IPS DF 6.9 (cell line): Measurements from ENCODE around the gene BICRA.
A peak's percentile ranks its signal among the peaks of the same experiment; 100 is the strongest.
"Not testable (repeated sequence)": the region's sequence is repeated elsewhere in the genome, so short reads cannot be mapped to it uniquely, and the experiment has no call there.

ENCODE experiments used
- DNase-seq: peaks from one replicate; pipeline ENCODE4 v3.0.0-alpha.2; 2013; ENCODE audit warnings: low read depth, low spot score
- H3K27ac ChIP-seq: one replicate; pipeline ENCODE4 v1.5.1; 2013; ENCODE audit warnings: low read length, control low read depth
- H3K27me3 ChIP-seq: 2 replicates; pipeline ENCODE4 v1.6.1; 2013; ENCODE audit warnings: mild to moderate bottlenecking, low read length; ENCODE audit not compliant: control insufficient read depth, insufficient read depth
- H3K36me3 ChIP-seq: 2 replicates; pipeline ENCODE4 v1.6.1; 2013; ENCODE audit warnings: low read length; ENCODE audit not compliant: control insufficient read depth, insufficient read depth
- H3K4me1 ChIP-seq: 2 replicates; pipeline ENCODE4 v1.6.1; 2013; ENCODE audit warnings: low read length; ENCODE audit not compliant: control insufficient read depth, insufficient read depth
- H3K4me3 ChIP-seq: 2 replicates; pipeline ENCODE4 v1.5.1; 2013; ENCODE audit warnings: mild to moderate bottlenecking, low read length
- H3K9me3 ChIP-seq: 2 replicates; pipeline ENCODE4 v1.6.1; 2013; ENCODE audit warnings: low read length, inconsistent platforms; ENCODE audit not compliant: control insufficient read depth, insufficient read depth
- WGBS: extraction: QIAGEN DNeasy Blood & Tissue Kit; methylation state at CpG from one replicate; pipeline ENCODE4 v1.1.7; 2013; ENCODE audit warnings: mixed read lengths, missing lambda C conversion rate; ENCODE audit not compliant: insufficient read length, insufficient coverage; 5-methylcytosine and 5-hydroxymethylcytosine counted together

The BICRA gene

GRCh38 chr19:47714855-47715254 is 105.9 kb downstream of the BICRA start:
- not testable (repeated sequence) for H3K4me3 ChIP-seq, H3K9me3 ChIP-seq, H3K27ac ChIP-seq, DNase-seq, H3K36me3 ChIP-seq, H3K27me3 ChIP-seq, H3K4me1 ChIP-seq

- Histone ChIP-seq H3K36me3 (no peaks in the 10 kb centered on the region), H3K9me3 (no peaks in the 10 kb centered on the region), H3K4me1 (0 out of 2 replicates have a peak, but pooled peaks cover 2% of the 10 kb centered on the region), H3K27ac (no peak overlapping the region), H3K4me3 (no peak overlapping the region), H3K27me3 (no peaks in the 10 kb centered on the region)
- DNase-seq, result no peak
- WGBS, result no CpG with 5 or more reads among the region's 32 CpGs
Observed at GRCh38 chr19:47716270-47716937, 107.5 kb downstream of the BICRA start.

GRCh38 chr19:47718415-47719046 is 109.6 kb downstream of the BICRA start:
- H3K36me3 ChIP-seq, H3K27me3 ChIP-seq, H3K4me1 ChIP-seq, H3K4me3 ChIP-seq, H3K9me3 ChIP-seq, DNase-seq, H3K27ac ChIP-seq: not testable (repeated sequence)
- no CpG with 5 or more reads among the region's 11 CpGs for WGBS

GRCh38 chr19:47719047-47719859 is 110.3 kb downstream of the BICRA start:
- peaks cover 3% of the 10 kb centered on the region; the same call in 1 of the 2 replicates for H3K4me1 ChIP-seq
- no peak overlapping the region for H3K4me3 ChIP-seq
- no peak overlapping the region for H3K27ac ChIP-seq
- no peaks in the 10 kb centered on the region for H3K36me3 ChIP-seq
- no CpG with 5 or more reads among the region's 26 CpGs for WGBS
- no peaks in the 10 kb centered on the region for H3K9me3 ChIP-seq
- DNase-seq, result no peak
- H3K27me3 ChIP-seq, result no peaks in the 10 kb centered on the region

GRCh38 chr19:47720669-47721422 is 111.9 kb downstream of the BICRA start:
- Histone ChIP-seq H3K36me3 (no peaks in the 10 kb centered on the region), H3K27me3 (no peaks in the 10 kb centered on the region), H3K27ac (no peak overlapping the region), H3K4me3 (no peak overlapping the region), H3K4me1 (peaks cover 3% of the 10 kb centered on the region), H3K9me3 (no peaks in the 10 kb centered on the region)
- no peak for DNase-seq
- WGBS, result no CpG with 5 or more reads among the region's 14 CpGs

- no peaks in the 10 kb centered on the region for H3K27me3 ChIP-seq
- peaks cover 3% of the 10 kb centered on the region for H3K4me1 ChIP-seq
- DNase-seq, result no peak
- no peak overlapping the region for H3K27ac ChIP-seq
- no peak overlapping the region for H3K4me3 ChIP-seq
- H3K36me3 ChIP-seq, result no peaks in the 10 kb centered on the region
- no CpG with 5 or more reads among the region's 7 CpGs for WGBS
- no peaks in the 10 kb centered on the region for H3K9me3 ChIP-seq
Observed at GRCh38 chr19:47723581-47723940, 114.6 kb downstream of the BICRA start.

- Histone ChIP-seq H3K27ac (no peak overlapping the region), H3K9me3 (no peaks in the 10 kb centered on the region), H3K4me3 (no peak overlapping the region), H3K4me1 (peaks cover 5% of the 10 kb centered on the region), H3K36me3 (no peaks in the 10 kb centered on the region), H3K27me3 (no peaks in the 10 kb centered on the region)
- DNase-seq, result no peak
- WGBS, result no CpG with 5 or more reads among the region's 48 CpGs
Observed at GRCh38 chr19:47725759-47726401, 116.9 kb downstream of the BICRA start.

- H3K27ac ChIP-seq, result no peak overlapping the region
- peaks cover 5% of the 10 kb centered on the region for H3K4me1 ChIP-seq
- no peak overlapping the region for H3K4me3 ChIP-seq
- DNase-seq, result no peak
- no peaks in the 10 kb centered on the region for H3K27me3 ChIP-seq
- no peaks in the 10 kb centered on the region for H3K9me3 ChIP-seq
- WGBS, result no CpG with 5 or more reads among the region's 4 CpGs
- H3K36me3 ChIP-seq, result no peaks in the 10 kb centered on the region
Observed at GRCh38 chr19:47726467-47726866, 117.5 kb downstream of the BICRA start.

GRCh38 chr19:47728295-47728694 is 119.4 kb downstream of the BICRA start:
- not testable (repeated sequence) for H3K27ac ChIP-seq
- WGBS, result no CpG with 5 or more reads among the region's 4 CpGs

GRCh38 chr19:47729468-47729798 is 120.5 kb downstream of the BICRA start:
- DNase-seq, result no peak
- no CpG with 5 or more reads among the region's 9 CpGs for WGBS
- Histone ChIP-seq H3K36me3 (no peaks in the 10 kb centered on the region), H3K27me3 (no peaks in the 10 kb centered on the region), H3K4me3 (peak overlapping the region; percentile 31; the same call in 1 of the 2 replicates), H3K9me3 (no peaks in the 10 kb centered on the region), H3K27ac (no peak overlapping the region), H3K4me1 (peaks cover 3% of the 10 kb centered on the region; the same call in 1 of the 2 replicates)

More at GRCh38 chr19:47728295-47728694, 119.4 kb downstream of the BICRA start:
- not testable (repeated sequence) for H3K36me3 ChIP-seq, H3K4me3 ChIP-seq, H3K4me1 ChIP-seq, H3K9me3 ChIP-seq, H3K27me3 ChIP-seq, DNase-seq
